ENCODE data around the gene ATXN2. TPM values are rescaled to one million over a fixed set of nuclear protein-coding genes. Genes with fewer than 3 reads are reported as not detected.

Gene ATXN2
- total RNA-seq, 2 experiments from 2014 or later = 36.8 to 37.8 TPM

GRCh38 chr12:111440152-111440551 lies 159.0 kb downstream of the ATXN2 start:
- no peak overlapping the region for H3K4me3 Mint-ChIP-seq
- ATAC-seq (no peak), DNase-seq (no peak)
- H3K4me1 Mint-ChIP-seq (ENCODE audit: low read depth) = peaks cover 98% of the 10 kb centered on the region
- H3K9me3 Mint-ChIP-seq (ENCODE audit: insufficient read depth) = no peaks in the 10 kb centered on the region
- peak overlapping the region; percentile 73 for H3K27ac Mint-ChIP-seq
- no peaks in the 10 kb centered on the region for H3K27me3 Mint-ChIP-seq (ENCODE audit: low read depth)
- CTCF ChIA-PET = interaction anchor here (1.2 to 28.2 kb wide), 2 partner anchors 12 to 36 kb away, joined by 5 to 1088 read pairs; partner anchors contain the start of gene SH2B3
- POLR2A ChIA-PET = interaction anchor here (0.7 to 1.4 kb wide), 2 partner anchors 11 to 28 kb away, joined by 3 to 5 read pairs; no protein-coding TSS in a partner anchor
- peaks cover 52% of the 10 kb centered on the region for H3K36me3 Mint-ChIP-seq (ENCODE audit: low read depth)

DNA sequence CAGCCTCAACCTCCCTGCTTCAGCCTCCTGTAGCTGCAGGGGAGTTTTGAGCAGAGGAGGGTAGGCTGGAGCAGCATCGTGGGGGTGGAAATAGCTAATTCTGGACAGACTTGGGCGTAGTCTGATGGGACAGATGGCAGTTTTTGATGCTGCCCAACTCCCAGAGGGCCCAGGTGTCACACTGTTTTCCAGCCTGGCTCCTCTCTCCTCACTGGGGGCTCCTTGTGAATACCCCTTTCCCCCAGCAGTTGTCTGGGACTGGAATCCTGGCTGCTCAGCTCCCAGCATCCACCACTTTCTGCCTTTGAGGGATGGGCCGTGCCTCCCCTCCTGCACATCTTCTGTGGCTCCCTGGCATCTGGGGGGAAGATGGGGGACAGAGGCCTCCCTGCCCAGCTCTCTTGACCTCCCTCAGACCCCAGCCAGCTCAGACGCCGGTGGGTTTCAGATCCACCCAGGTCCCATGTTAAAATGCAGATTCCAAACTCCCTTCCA lies 159.4 kb downstream of the ATXN2 start:
- no peak for DNase-seq

GRCh38 chr12:111438481-111438880 lies 160.6 kb downstream of the ATXN2 start:
- ATAC-seq (no peak), DNase-seq (peak; percentile 63)
- Mint-ChIP-seq H3K4me3 (peak overlapping the region; percentile 32), H3K4me1 (ENCODE audit: low read depth) (peaks cover 98% of the 10 kb centered on the region), H3K27me3 (ENCODE audit: low read depth) (no peaks in the 10 kb centered on the region), H3K36me3 (ENCODE audit: low read depth) (peaks cover 51% of the 10 kb centered on the region), H3K27ac (peak overlapping the region; percentile 99), H3K9me3 (ENCODE audit: insufficient read depth) (no peaks in the 10 kb centered on the region)
- ChIA-PET CTCF (interaction anchor here (0.9 to 28.2 kb wide), 4 partner anchors 8 to 34 kb away, joined by 3 to 1088 read pairs (median 6); partner anchors contain the start of gene SH2B3), POLR2A (interaction anchor here (1.5 to 1.7 kb wide), 2 partner anchors 10 to 32 kb away, joined by 3 to 4 read pairs; no protein-coding TSS in a partner anchor)

More for the DNA sequence above, 159.4 kb downstream of the ATXN2 start:
- Mint-ChIP-seq H3K4me1 (ENCODE audit: low read depth) (peaks cover 98% of the 10 kb centered on the region), H3K36me3 (ENCODE audit: low read depth) (peaks cover 50% of the 10 kb centered on the region), H3K9me3 (ENCODE audit: insufficient read depth) (no peaks in the 10 kb centered on the region), H3K27me3 (ENCODE audit: low read depth) (no peaks in the 10 kb centered on the region), H3K27ac (peak overlapping the region; percentile 73), H3K4me3 (no peak overlapping the region)
- ATAC-seq = no peak
- CTCF ChIA-PET = interaction anchor here (1.2 to 28.2 kb wide), 2 partner anchors 12 to 36 kb away, joined by 5 to 1088 read pairs; partner anchors contain the start of gene SH2B3
- POLR2A ChIA-PET = interaction anchor here (0.7 to 1.7 kb wide), 3 partner anchors 9 to 28 kb away, joined by 3 to 5 read pairs (median 4); no protein-coding TSS in a partner anchor

GRCh38 chr12:111437816-111438454 lies 161.2 kb downstream of the ATXN2 start:
- H3K4me1 Mint-ChIP-seq (ENCODE audit: low read depth) = peaks cover 98% of the 10 kb centered on the region
- POLR2A ChIA-PET = interaction anchor here (1.5 to 1.7 kb wide), 2 partner anchors 11 to 31 kb away, joined by 3 to 4 read pairs; no protein-coding TSS in a partner anchor
- H3K27me3 Mint-ChIP-seq (ENCODE audit: low read depth) = no peaks in the 10 kb centered on the region
- DNase-seq (no peak), ATAC-seq (no peak)
- H3K27ac Mint-ChIP-seq = peak overlapping the region; percentile 99
- H3K9me3 Mint-ChIP-seq (ENCODE audit: insufficient read depth) = no peaks in the 10 kb centered on the region
- CTCF ChIA-PET = interaction anchor here (1.1 to 28.2 kb wide), 3 partner anchors 7 to 34 kb away, joined by 3 to 1088 read pairs (median 10); partner anchors contain the start of gene SH2B3
- H3K36me3 Mint-ChIP-seq (ENCODE audit: low read depth) = peaks cover 49% of the 10 kb centered on the region
- no peak overlapping the region for H3K4me3 Mint-ChIP-seq

- Mint-ChIP-seq H3K4me3 (peak overlapping the region; percentile 26), H3K27ac (peak overlapping the region; percentile 99), H3K27me3 (ENCODE audit: low read depth) (no peaks in the 10 kb centered on the region), H3K36me3 (ENCODE audit: low read depth) (peaks cover 51% of the 10 kb centered on the region), H3K9me3 (ENCODE audit: insufficient read depth) (no peaks in the 10 kb centered on the region), H3K4me1 (ENCODE audit: low read depth) (peaks cover 98% of the 10 kb centered on the region)
- no peak for ATAC-seq
- CTCF ChIA-PET = interaction anchor here (28.2 kb wide), 1 partner anchor 33 kb away, joined by 1088 read pairs; the partner anchor contains the start of gene SH2B3
- POLR2A ChIA-PET = no interaction called here
- DNase-seq = no peak
Observed at GRCh38 chr12:111436811-111437210, 162.3 kb downstream of the ATXN2 start.

DNA sequence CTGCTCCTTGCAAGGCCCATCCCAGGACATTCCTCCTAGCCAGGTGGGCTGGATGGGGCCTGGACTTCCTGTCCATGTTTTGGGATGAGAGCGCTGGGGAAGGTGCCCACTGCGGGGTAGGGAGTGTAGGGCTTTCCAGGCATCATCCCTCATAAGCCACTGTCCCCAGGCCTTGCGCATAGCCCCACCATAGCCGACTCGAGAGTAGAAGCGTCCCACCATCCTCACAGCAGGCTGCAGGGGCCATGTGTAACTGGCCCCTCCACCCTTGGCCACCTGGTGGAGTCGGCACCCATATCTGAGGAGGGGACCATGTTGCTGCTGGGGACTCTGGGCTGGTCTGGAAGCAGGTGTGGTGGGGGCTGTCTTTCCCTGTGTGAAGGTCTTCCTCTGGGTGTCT lies 162.8 kb downstream of the ATXN2 start:
- ATAC-seq (no peak), DNase-seq (no peak)
- H3K27ac Mint-ChIP-seq = peak overlapping the region; percentile 99
- ChIA-PET POLR2A (interaction anchor here (2.2 to 2.9 kb wide), 3 partner anchors 8 to 29 kb away, joined by 16 to 57 read pairs (median 21); partner anchors contain the start of gene SH2B3), CTCF (interaction anchor here (3.6 to 13.8 kb wide), 3 partner anchors 14 to 38 kb away, joined by 28 to 170 read pairs (median 44); no protein-coding TSS in a partner anchor)
- no peak overlapping the region for H3K4me3 Mint-ChIP-seq
- peaks cover 54% of the 10 kb centered on the region for H3K36me3 Mint-ChIP-seq (ENCODE audit: low read depth)
- H3K9me3 Mint-ChIP-seq (ENCODE audit: insufficient read depth) = no peaks in the 10 kb centered on the region
- H3K27me3 Mint-ChIP-seq (ENCODE audit: low read depth) = no peaks in the 10 kb centered on the region
- peaks cover 98% of the 10 kb centered on the region for H3K4me1 Mint-ChIP-seq (ENCODE audit: low read depth)

GRCh38 chr12:111435661-111436201 lies 163.4 kb downstream of the ATXN2 start:
- ATAC-seq (peak; percentile 4), DNase-seq (peak; percentile 45)
- Mint-ChIP-seq H3K9me3 (ENCODE audit: insufficient read depth) (no peaks in the 10 kb centered on the region), H3K4me1 (ENCODE audit: low read depth) (peaks cover 97% of the 10 kb centered on the region), H3K27ac (peak overlapping the region; percentile 99), H3K36me3 (ENCODE audit: low read depth) (peaks cover 55% of the 10 kb centered on the region), H3K4me3 (peak overlapping the region; percentile 75), H3K27me3 (ENCODE audit: low read depth) (no peaks in the 10 kb centered on the region)
- POLR2A ChIA-PET = interaction anchor here (1.3 to 2.9 kb wide), 5 partner anchors 9 to 37 kb away, joined by 6 to 57 read pairs (median 16); partner anchors contain the start of gene SH2B3
- CTCF ChIA-PET = interaction anchor here (1.0 to 13.8 kb wide), 5 partner anchors 9 to 38 kb away, joined by 3 to 170 read pairs (median 42); no protein-coding TSS in a partner anchor

GRCh38 chr12:111434680-111435338 lies 164.3 kb downstream of the ATXN2 start:
- peaks cover 46% of the 10 kb centered on the region for H3K36me3 Mint-ChIP-seq (ENCODE audit: low read depth)
- CTCF ChIA-PET = interaction anchor here (0.7 to 13.8 kb wide), 9 partner anchors 10 to 95 kb away, joined by 3 to 170 read pairs (median 10); no protein-coding TSS in a partner anchor

GRCh38 chr12:111434049-111434448 lies 165.1 kb downstream of the ATXN2 start:
- Mint-ChIP-seq H3K4me1 (ENCODE audit: low read depth) (peaks cover 98% of the 10 kb centered on the region), H3K36me3 (ENCODE audit: low read depth) (peaks cover 48% of the 10 kb centered on the region), H3K4me3 (peak overlapping the region; percentile 75), H3K9me3 (ENCODE audit: insufficient read depth) (no peaks in the 10 kb centered on the region), H3K27ac (peak overlapping the region; percentile 99), H3K27me3 (ENCODE audit: low read depth) (no peaks in the 10 kb centered on the region)
- ChIA-PET POLR2A (interaction anchor here (1.0 to 2.9 kb wide), 6 partner anchors 10 to 31 kb away, joined by 4 to 57 read pairs (median 16); partner anchors contain the start of gene SH2B3), CTCF (interaction anchor here (1.1 to 13.8 kb wide), 8 partner anchors 9 to 96 kb away, joined by 3 to 170 read pairs (median 19); no protein-coding TSS in a partner anchor)
- no peak for DNase-seq
- ATAC-seq = no peak

More at GRCh38 chr12:111434680-111435338, 164.3 kb downstream of the ATXN2 start:
- no peaks in the 10 kb centered on the region for H3K9me3 Mint-ChIP-seq (ENCODE audit: insufficient read depth)
- ATAC-seq (peak; percentile 66), DNase-seq (peak; percentile 89)
- H3K27ac Mint-ChIP-seq = peak overlapping the region; percentile 99
- H3K27me3 Mint-ChIP-seq (ENCODE audit: low read depth) = no peaks in the 10 kb centered on the region
- peaks cover 97% of the 10 kb centered on the region for H3K4me1 Mint-ChIP-seq (ENCODE audit: low read depth)
- POLR2A ChIA-PET = interaction anchor here (0.6 to 2.9 kb wide), 8 partner anchors 10 to 73 kb away, joined by 4 to 57 read pairs (median 12); partner anchors contain the start of gene SH2B3
- H3K4me3 Mint-ChIP-seq = peak overlapping the region; percentile 75

GRCh38 chr12:111431772-111432171 lies 167.3 kb downstream of the ATXN2 start:
- Mint-ChIP-seq H3K9me3 (ENCODE audit: insufficient read depth) (no peaks in the 10 kb centered on the region), H3K27me3 (ENCODE audit: low read depth) (no peaks in the 10 kb centered on the region), H3K4me1 (ENCODE audit: low read depth) (peaks cover 98% of the 10 kb centered on the region), H3K36me3 (ENCODE audit: low read depth) (peaks cover 44% of the 10 kb centered on the region), H3K4me3 (peak overlapping the region; percentile 63), H3K27ac (peak overlapping the region; percentile 92)
- POLR2A ChIA-PET = interaction anchor here (1.6 to 3.7 kb wide), 4 partner anchors 12 to 27 kb away, joined by 5 to 52 read pairs (median 16); partner anchors contain the start of gene SH2B3
- DNase-seq = no peak
- ATAC-seq = no peak
- CTCF ChIA-PET = interaction anchor here (1.0 to 13.8 kb wide), 6 partner anchors 12 to 34 kb away, joined by 3 to 170 read pairs (median 28); no protein-coding TSS in a partner anchor

All from activated CD8-positive, alpha-beta T cell treated with anti-CD3 and anti-CD28 coated beads, Interleukin-2, amount 10 ng/mL, durations not matched to agents 7 days and 5 days (primary cell).